ENCODE data around the gene GTSE1.

Gene GTSE1

GRCh38 chr22:46368422-46368821 lies 71.8 kb downstream of the GTSE1 start:
- no peak for DNase-seq

GRCh38 chr22:46368871-46369715 lies 72.4 kb downstream of the GTSE1 start:
- DNase-seq, result no peak

GRCh38 chr22:46369716-46370583 lies 73.3 kb downstream of the GTSE1 start:
- no peak for DNase-seq

GRCh38 chr22:46370584-46371291 lies 74.1 kb downstream of the GTSE1 start:
- DNase-seq, result peak; percentile 4

- DNase-seq, result no peak
These were observed 75.1 kb downstream of the GTSE1 start for GRCh38 chr22:46371623-46372226.

GRCh38 chr22:46372686-46373085 lies 76.0 kb downstream of the GTSE1 start:
- no peak for DNase-seq

GRCh38 chr22:46373159-46373558 lies 76.5 kb downstream of the GTSE1 start:
- peak; percentile 4 for DNase-seq

GRCh38 chr22:46373921-46374662 lies 77.4 kb downstream of the GTSE1 start:
- DNase-seq, result no peak

GRCh38 chr22:46374663-46375474 lies 78.2 kb downstream of the GTSE1 start:
- no peak for DNase-seq

- DNase-seq, result no peak
These were observed 79.4 kb downstream of the GTSE1 start for GRCh38 chr22:46376111-46376510.

GRCh38 chr22:46376908-46377524 lies 80.3 kb downstream of the GTSE1 start:
- DNase-seq, result no peak

- no peak for DNase-seq
These were observed 81.1 kb downstream of the GTSE1 start for GRCh38 chr22:46377525-46378425.

GRCh38 chr22:46378426-46379065 lies 81.9 kb downstream of the GTSE1 start:
- no peak for DNase-seq

GRCh38 chr22:46379066-46379930 lies 82.6 kb downstream of the GTSE1 start:
- DNase-seq, result no peak

- no peak for DNase-seq
These were observed 83.4 kb downstream of the GTSE1 start for GRCh38 chr22:46380069-46380468.

Measured in NCI-H510A treated with DMSO at 0.1 percent for 48 hours (cell line).